Smooth muscle cell (in vitro differentiated cells): Measurements from ENCODE around the gene PDGFB. TPM values are rescaled to one million over a fixed set of nuclear protein-coding genes. Genes with fewer than 3 reads are reported as not detected.

Experiments used
- DNase-seq: peaks from one replicate; lab custom pipeline; 2025; ENCODE audit not compliant: unreplicated experiment; lab: John Stamatoyannopoulos, UW
- H2AFZ ChIP-seq: fragments of 200-600 bp; sonication (generic); 2 replicates; pipeline ENCODE4 v1.6.0; 2016; ENCODE audit warnings: antibody characterized with exemption, low read depth, mild to moderate bottlenecking
- H3F3A ChIP-seq: fragments of 200-600 bp; sonication (generic); 2 replicates; pipeline ENCODE4 v1.6.0; 2017; ENCODE audit warnings: antibody characterized with exemption, low read depth
- H3K27ac ChIP-seq: fragments of 200-600 bp; sonication (generic); 2 replicates; pipeline ENCODE4 v1.5.1; 2016; ENCODE audit warnings: low read depth, mild to moderate bottlenecking
- H3K27me3 ChIP-seq: fragments of 200-600 bp; sonication (generic); 2 replicates; pipeline ENCODE4 v1.6.1; 2016; ENCODE audit warnings: low read depth, mild to moderate bottlenecking
- H3K36me3 ChIP-seq: fragments of 200-600 bp; sonication (generic); 2 replicates; pipeline ENCODE4 v1.5.1; 2016; ENCODE audit warnings: low read depth
- H3K4me1 ChIP-seq: fragments of 200-600 bp; sonication (generic); 2 replicates; pipeline ENCODE4 v1.5.1; 2016; ENCODE audit warnings: low read depth
- H3K4me2 ChIP-seq: fragments of 200-600 bp; sonication (generic); 2 replicates; pipeline ENCODE4 v1.6.0; 2016; ENCODE audit warnings: mild to moderate bottlenecking
- H3K4me3 ChIP-seq: fragments of 200-600 bp; sonication (generic); 2 replicates; pipeline ENCODE4 v1.5.1; 2016; ENCODE audit warnings: mild to moderate bottlenecking
- H3K79me2 ChIP-seq: fragments of 200-600 bp; sonication (generic); 2 replicates; pipeline ENCODE4 v1.6.0; 2016; ENCODE audit warnings: low read depth, mild to moderate bottlenecking
- H3K9ac ChIP-seq: fragments of 200-600 bp; sonication (generic); 2 replicates; pipeline ENCODE4 v1.6.0; 2016; ENCODE audit warnings: low read depth
- H3K9me3 ChIP-seq: fragments of 200-600 bp; sonication (generic); replicated peaks from 2 replicates; pipeline ENCODE4 v1.5.1; 2016; ENCODE audit warnings: low read depth
- H4K20me1 ChIP-seq: fragments of 200-600 bp; sonication (generic); 2 replicates; pipeline ENCODE4 v1.6.0; 2016; ENCODE audit warnings: low read depth
- CTCF ChIP-seq: fragments of 200-600 bp; sonication (generic); IDR thresholded peaks from 2 replicates; pipeline ENCODE4 v1.5.1; 2017; ENCODE audit warnings: borderline replicate concordance, mild to moderate bottlenecking, antibody characterized with exemption; ENCODE audit not compliant: insufficient read depth, poor library complexity, severe bottlenecking
- WGBS: methylation state at CpG from one replicate; pipeline ENCODE4 v1.1.7; 2016; ENCODE audit warnings: low lambda C conversion rate; 5-methylcytosine and 5-hydroxymethylcytosine counted together
- polyA plus RNA-seq: library from polyadenylated mRNA; unstranded; fragments of >200 nt; fragmentation: Nextera tagmentation; extraction: Ambion mirVana; gene quantifications from 2 replicates; pipeline ENCODE4 v1.2.1, GENCODE V29; 2016
- total RNA-seq: library from RNA; depleted of rRNA; stranded (reverse); fragments of >200 nt; gene quantifications from 2 replicates; pipeline ENCODE4 v1.2.3, GENCODE V29; 2014

The PDGFB gene
- total and polyA plus RNA-seq, 2 experiments from 2014 or later: 0.31 to 2.1 TPM

GRCh38 chr22:39273950-39274887 is 29.4 kb upstream of the PDGFB start:
- DNase-seq: no peak
- no peak overlapping the region for H3K4me3 ChIP-seq
- no peak overlapping the region for H2AFZ ChIP-seq
- H3K36me3 ChIP-seq: no peaks in the 10 kb centered on the region
- no peaks in the 10 kb centered on the region for H4K20me1 ChIP-seq
- no peak overlapping the region for H3K9ac ChIP-seq
- H3K4me1 ChIP-seq: no peaks in the 10 kb centered on the region
- H3K79me2 ChIP-seq: no peaks in the 10 kb centered on the region
- 92% methylated on average over 17 of the region's 17 CpGs for WGBS
- TF ChIP-seq CTCF: no peak
- no peak overlapping the region for H3K27ac ChIP-seq
- H3F3A ChIP-seq: no peaks in the 10 kb centered on the region
- no peaks in the 10 kb centered on the region for H3K9me3 ChIP-seq
- H3K27me3 ChIP-seq: no peaks in the 10 kb centered on the region
- H3K4me2 ChIP-seq: no peak overlapping the region

- Histone ChIP-seq H2AFZ (no peak overlapping the region), H3K79me2 (no peaks in the 10 kb centered on the region), H3K4me2 (no peak overlapping the region), H3K36me3 (no peaks in the 10 kb centered on the region), H3K9me3 (no peaks in the 10 kb centered on the region), H4K20me1 (no peaks in the 10 kb centered on the region), H3K4me1 (no peaks in the 10 kb centered on the region), H3K9ac (no peak overlapping the region), H3K4me3 (no peak overlapping the region), H3F3A (no peaks in the 10 kb centered on the region), H3K27ac (no peak overlapping the region), H3K27me3 (no peaks in the 10 kb centered on the region)
- DNase-seq: no peak
- 98% methylated on average over 9 of the region's 9 CpGs for WGBS
- TF ChIP-seq CTCF: no peak
Observed at GRCh38 chr22:39270792-39271191, 26.0 kb upstream of the PDGFB start.

GRCh38 chr22:39270280-39270679 is 25.5 kb upstream of the PDGFB start:
- H3K27ac ChIP-seq: no peak overlapping the region
- DNase-seq: no peak
- no peaks in the 10 kb centered on the region for H4K20me1 ChIP-seq
- WGBS: 88% methylated on average over 5 of the region's 5 CpGs
- H3K9ac ChIP-seq: no peak overlapping the region
- H3K36me3 ChIP-seq: no peaks in the 10 kb centered on the region
- H3K4me2 ChIP-seq: no peak overlapping the region
- H3K9me3 ChIP-seq: no peaks in the 10 kb centered on the region
- H3K4me3 ChIP-seq: no peak overlapping the region
- no peaks in the 10 kb centered on the region for H3K79me2 ChIP-seq
- no peaks in the 10 kb centered on the region for H3K4me1 ChIP-seq
- no peaks in the 10 kb centered on the region for H3F3A ChIP-seq
- no peak overlapping the region for H2AFZ ChIP-seq
- no peak for TF ChIP-seq CTCF
- H3K27me3 ChIP-seq: no peaks in the 10 kb centered on the region
